ENCODE data around the gene MYO1A. TPM values are rescaled to one million over a fixed set of nuclear protein-coding genes. Genes with fewer than 3 reads are reported as not detected.

MYO1A gene
- total RNA-seq (1.3 TPM in 2 replicates), polyA plus RNA-seq (0.19 and 0.55 TPM in 2 replicates), polyA minus RNA-seq (0.14 TPM in 1 of 2 replicates, not detected in the other)
- 0.21 TPM for total RNA-seq (2013)

DNA sequence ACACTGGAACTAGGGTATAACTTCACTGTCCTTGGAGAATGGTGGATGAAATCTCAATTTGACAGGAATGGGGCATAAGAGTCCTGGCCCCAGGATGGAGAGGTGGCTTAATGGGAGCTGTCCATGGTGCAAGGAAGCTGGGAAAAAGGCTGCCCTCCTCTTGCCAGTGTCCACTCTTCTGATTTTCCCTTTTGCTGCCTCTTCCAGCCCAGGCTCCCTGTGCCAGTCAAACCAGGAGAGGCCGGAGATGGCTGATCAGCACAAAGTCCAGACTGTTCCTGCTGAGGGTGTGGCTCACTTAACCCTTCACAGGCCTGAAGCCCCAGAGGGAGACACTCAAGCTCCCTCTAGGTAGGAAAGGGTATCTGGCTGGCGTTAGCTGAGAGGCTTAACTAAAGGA is at the start of gene MYO1A:
TSS of gene MYO1A (minus strand) at position 240 of the 400 bp plus-strand sequence. CDS start 1,806 bp downstream, outside the sequence.
- H3K4me3 ChIP-seq (ENCODE audit: control extremely low read depth in 1 of 5, extremely low read depth in 1 of 5, insufficient read depth in 1 of 5, low read depth in 2 of 5, low read length in 4 of 5) = no peak within 1 kb of the TSS
- H3K4me1 ChIP-seq (ENCODE audit: control insufficient read depth in 2 of 2, insufficient read depth in 2 of 2, low read length in 2 of 2) = peaks cover 18 to 24% of the 10 kb centered on the region in 2 donors
- POLR2A ChIA-PET = no interaction called here
- TF ChIP-seq, protein P1, sequence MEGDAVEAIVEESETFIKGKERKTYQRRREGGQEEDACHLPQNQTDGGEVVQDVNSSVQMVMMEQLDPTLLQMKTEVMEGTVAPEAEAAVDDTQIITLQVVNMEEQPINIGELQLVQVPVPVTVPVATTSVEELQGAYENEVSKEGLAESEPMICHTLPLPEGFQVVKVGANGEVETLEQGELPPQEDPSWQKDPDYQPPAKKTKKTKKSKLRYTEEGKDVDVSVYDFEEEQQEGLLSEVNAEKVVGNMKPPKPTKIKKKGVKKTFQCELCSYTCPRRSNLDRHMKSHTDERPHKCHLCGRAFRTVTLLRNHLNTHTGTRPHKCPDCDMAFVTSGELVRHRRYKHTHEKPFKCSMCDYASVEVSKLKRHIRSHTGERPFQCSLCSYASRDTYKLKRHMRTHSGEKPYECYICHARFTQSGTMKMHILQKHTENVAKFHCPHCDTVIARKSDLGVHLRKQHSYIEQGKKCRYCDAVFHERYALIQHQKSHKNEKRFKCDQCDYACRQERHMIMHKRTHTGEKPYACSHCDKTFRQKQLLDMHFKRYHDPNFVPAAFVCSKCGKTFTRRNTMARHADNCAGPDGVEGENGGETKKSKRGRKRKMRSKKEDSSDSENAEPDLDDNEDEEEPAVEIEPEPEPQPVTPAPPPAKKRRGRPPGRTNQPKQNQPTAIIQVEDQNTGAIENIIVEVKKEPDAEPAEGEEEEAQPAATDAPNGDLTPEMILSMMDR (IDR thresholded peaks at IDR 0.05) = no peak
- no peak for TF ChIP-seq EZH2 (IDR thresholded peaks at IDR 0.05; ENCODE audit: borderline replicate concordance, insufficient read depth, low read depth, low read length, poor library complexity, severe bottlenecking)
- H3K27ac Mint-ChIP-seq = no peak within 1 kb of the TSS
- ATAC-seq (ENCODE audit: low read depth) (no peak), DNase-seq (no peak)
- no peak within 1 kb of the TSS for H3K4me3 Mint-ChIP-seq
- H4K20me1 ChIP-seq (ENCODE audit: control insufficient read depth, insufficient read depth, low read length, poor library complexity, severe bottlenecking) = no peaks in the 10 kb centered on the region
- 88% methylated on average over 1 of the region's 2 CpGs for whole genome bisulfite sequencing (ENCODE audit: insufficient coverage)
- no peaks in the 10 kb centered on the region for H3K36me3 ChIP-seq (replicated peaks in 1 of 2; ENCODE audit: control extremely low read depth in 1 of 2, control insufficient read depth in 1 of 2, extremely low read depth in 1 of 2, insufficient read depth in 2 of 2, low read length in 1 of 2)
- H3K9ac ChIP-seq (ENCODE audit: low read length) = no peak within 1 kb of the TSS
- intact Hi-C loops (cut with micrococcal nuclease) = no loop called here
- H3K27me3 Mint-ChIP-seq = no peaks in the 10 kb centered on the region
- H3K79me2 ChIP-seq (ENCODE audit: control insufficient read depth, insufficient read depth, low read length) = no peaks in the 10 kb centered on the region
- H3K27me3 ChIP-seq (replicated peaks in 1 of 4; ENCODE audit: control extremely low read depth in 1 of 4, control insufficient read depth in 3 of 4, insufficient read depth in 4 of 4, low read length in 3 of 4) = no peaks in the 10 kb centered on the region
- no peaks in the 10 kb centered on the region for H3K9me3 Mint-ChIP-seq (ENCODE audit: insufficient read depth)
- no peak within 1 kb of the TSS for H3K4me2 ChIP-seq (replicated peaks; ENCODE audit: low read depth, low read length, poor library complexity, severe bottlenecking)
- no peak within 1 kb of the TSS for H2AFZ ChIP-seq (ENCODE audit: insufficient read depth, low read depth, low read length, poor library complexity, severe bottlenecking)
- H3K4me1 Mint-ChIP-seq = peaks cover 27% of the 10 kb centered on the region
- CTCF ChIA-PET = interaction anchor here (1.4 kb wide), 1 partner anchor 16 kb away, joined by 4 read pairs; no protein-coding TSS in a partner anchor
- H3K27ac ChIP-seq (ENCODE audit: low read length in 2 of 2) = no peak within 1 kb of the TSS
- H3K9me3 ChIP-seq (ENCODE audit: control extremely low read depth in 1 of 3, control insufficient read depth in 2 of 3, insufficient read depth in 1 of 3, low read length in 2 of 3) = no peaks in the 10 kb centered on the region

DNA sequence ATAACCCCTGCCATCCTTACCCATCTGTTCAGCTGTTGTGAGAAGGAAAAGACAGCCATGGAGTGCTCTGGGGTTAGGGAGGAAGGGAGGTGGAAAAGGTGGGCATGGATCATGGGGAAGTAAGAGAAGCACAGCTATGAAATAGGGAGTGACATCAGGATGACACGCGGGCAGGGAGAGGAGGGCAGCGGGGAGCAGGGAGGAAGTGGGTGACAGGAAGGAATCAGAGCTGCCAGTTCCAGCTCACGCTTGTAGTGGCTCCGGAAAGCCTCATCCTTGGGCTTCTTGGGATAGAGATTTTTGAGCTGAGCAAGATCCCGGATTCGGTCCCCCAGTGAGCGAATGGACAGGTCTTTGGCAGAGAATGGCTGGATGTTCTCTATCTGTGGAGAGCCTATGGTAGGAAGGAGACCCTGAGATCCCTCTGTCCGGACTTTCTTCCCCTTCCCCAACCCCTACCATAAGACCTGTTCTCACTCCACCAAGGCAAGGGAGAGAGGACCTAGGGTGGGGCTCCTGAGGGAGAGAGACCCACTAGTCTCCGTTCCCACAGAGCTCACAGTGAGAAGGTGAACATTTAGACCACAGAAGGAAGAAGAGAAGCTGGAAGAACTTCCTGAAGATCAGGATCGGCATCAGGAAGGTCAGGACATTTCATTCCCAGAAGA is 49.3 kb upstream of the MYO1A start:
- TF ChIP-seq, protein P1 (IDR thresholded peaks at IDR 0.05) = no peak
- TF ChIP-seq EZH2 (IDR thresholded peaks at IDR 0.05; ENCODE audit: borderline replicate concordance, insufficient read depth, low read depth, low read length, poor library complexity, severe bottlenecking) = no peak
- Histone ChIP-seq H2AFZ (ENCODE audit: insufficient read depth, low read depth, low read length, poor library complexity, severe bottlenecking) (no peak overlapping the region), H3K79me2 (ENCODE audit: control insufficient read depth, insufficient read depth, low read length) (peaks cover 17% of the 10 kb centered on the region), H4K20me1 (ENCODE audit: control insufficient read depth, insufficient read depth, low read length, poor library complexity, severe bottlenecking) (peaks cover 52% of the 10 kb centered on the region), H3K4me1 (ENCODE audit: control insufficient read depth in 2 of 2, insufficient read depth in 2 of 2, low read length in 2 of 2) (peaks cover 7 to 14% of the 10 kb centered on the region in 2 donors), H3K9me3 (ENCODE audit: control extremely low read depth in 1 of 3, control insufficient read depth in 2 of 3, insufficient read depth in 1 of 3, low read length in 2 of 3) (no peaks in the 10 kb centered on the region), H3K4me2 (replicated peaks; ENCODE audit: low read depth, low read length, poor library complexity, severe bottlenecking) (no peak overlapping the region), H3K4me3 (ENCODE audit: control extremely low read depth in 1 of 5, extremely low read depth in 1 of 5, insufficient read depth in 1 of 5, low read depth in 2 of 5, low read length in 4 of 5) (no peak overlapping the region), H3K9ac (ENCODE audit: low read length) (no peak overlapping the region), H3K27me3 (replicated peaks in 1 of 4; ENCODE audit: control extremely low read depth in 1 of 4, control insufficient read depth in 3 of 4, insufficient read depth in 4 of 4, low read length in 3 of 4) (no peaks in the 10 kb centered on the region), H3K27ac (ENCODE audit: low read length in 2 of 2) (peak overlapping the region in 1 of 2 donors; percentile 61), H3K36me3 (replicated peaks in 1 of 2; ENCODE audit: control extremely low read depth in 1 of 2, control insufficient read depth in 1 of 2, extremely low read depth in 1 of 2, insufficient read depth in 2 of 2, low read length in 1 of 2) (peaks cover 2 to 79% of the 10 kb centered on the region in 2 experiments)
- 89% methylated on average over 7 of the region's 11 CpGs for WGBS (ENCODE audit: insufficient coverage)
- H3K27me3 Mint-ChIP-seq = no peaks in the 10 kb centered on the region
- H3K27ac Mint-ChIP-seq = peak overlapping the region; percentile 50
- no peaks in the 10 kb centered on the region for H3K9me3 Mint-ChIP-seq (ENCODE audit: insufficient read depth)
- ChIA-PET POLR2A (interaction anchor here (0.5 to 2.4 kb wide), 3 partner anchors 11 to 157 kb away, joined by 4 to 10 read pairs (median 10); partner anchors contain the start of genes NAB2 and STAT6), CTCF (interaction anchor here (2.1 to 18.5 kb wide), 4 partner anchors 6 to 25 kb away, joined by 10 to 406 read pairs (median 246); partner anchors contain the start of genes NAB2, NEMP1 and STAT6)
- H3K4me3 Mint-ChIP-seq = no peak overlapping the region
- DNase-seq (no peak), ATAC-seq (ENCODE audit: low read depth) (no peak)
- H3K4me1 Mint-ChIP-seq = peaks cover 39% of the 10 kb centered on the region
- intact Hi-C loops (cut with micrococcal nuclease) = no loop called here

All from B cell (primary cell).